HG02885 (cell line): Measurements from ENCODE around the gene PTEN.
"Not testable (repeated sequence)": the region's sequence is repeated elsewhere in the genome, so short reads cannot be mapped to it uniquely, and the experiment has no call there.

Source experiments
- ATAC-seq: cut with Tn5 transposase; IDR thresholded peaks from one replicate; pipeline ENCODE4 v1.9.1; 2021; ENCODE audit warnings: mild to moderate bottlenecking; ENCODE audit not compliant: unreplicated experiment, poor library complexity

The PTEN gene

DNA sequence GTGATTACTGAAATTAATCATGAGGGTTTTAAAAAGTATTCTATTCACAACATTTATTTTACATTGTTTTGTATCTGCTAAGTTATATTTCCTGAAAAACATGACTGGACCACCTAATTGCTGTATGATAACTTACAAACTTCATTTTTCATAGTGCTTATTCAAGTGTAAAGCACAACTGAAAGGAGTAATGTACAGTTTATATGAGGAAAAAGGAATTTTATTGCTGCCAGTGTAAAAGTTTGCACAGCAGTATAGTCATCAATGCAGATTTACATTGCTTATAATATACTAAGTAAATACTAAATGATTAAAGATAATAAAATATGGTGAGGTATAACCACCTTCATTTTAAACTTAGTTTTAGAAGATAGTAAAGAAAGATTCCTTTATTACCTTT, 4.0 kb downstream of the PTEN start:
- no peak for ATAC-seq

DNA sequence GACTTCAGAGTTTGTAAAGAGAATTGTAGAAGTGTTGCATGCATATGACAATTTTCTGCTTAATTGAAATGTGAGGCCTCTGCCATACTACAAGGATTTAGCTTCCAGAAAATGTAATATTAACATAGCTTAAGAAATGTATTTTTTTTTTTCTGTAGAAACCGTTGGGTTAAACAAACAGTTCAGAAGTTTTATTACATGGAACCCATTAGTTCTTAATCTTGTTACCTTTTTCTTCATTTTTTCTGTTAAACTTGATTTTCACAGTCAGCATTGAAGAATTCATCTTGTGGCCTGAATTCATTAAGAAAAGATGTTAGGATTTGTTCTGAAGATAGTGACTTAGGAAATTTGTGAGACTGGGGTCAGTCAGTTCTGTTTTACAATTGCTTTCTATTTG, 4.9 kb downstream of the PTEN start:
- ATAC-seq: no peak

DNA sequence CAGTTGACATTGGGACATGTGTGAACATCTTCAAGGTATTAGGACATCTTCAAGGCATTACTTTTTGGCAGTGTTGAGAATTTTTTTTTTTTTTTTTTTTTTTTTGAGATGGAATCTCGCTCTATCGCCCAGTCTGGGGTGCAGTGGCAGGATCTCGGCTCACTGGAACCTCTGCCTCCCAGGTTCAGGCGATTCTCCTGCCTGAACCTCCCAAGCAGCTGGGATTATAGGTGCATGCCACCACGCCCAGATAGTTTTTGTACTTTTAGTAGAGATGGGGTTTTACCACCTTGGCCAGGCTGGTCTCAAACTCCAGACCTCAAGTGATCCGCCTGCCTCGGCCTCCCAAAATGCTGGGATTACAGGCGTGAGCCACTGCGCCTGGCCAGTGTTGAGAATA, 5.7 kb downstream of the PTEN start:
- not testable (repeated sequence) for ATAC-seq

DNA sequence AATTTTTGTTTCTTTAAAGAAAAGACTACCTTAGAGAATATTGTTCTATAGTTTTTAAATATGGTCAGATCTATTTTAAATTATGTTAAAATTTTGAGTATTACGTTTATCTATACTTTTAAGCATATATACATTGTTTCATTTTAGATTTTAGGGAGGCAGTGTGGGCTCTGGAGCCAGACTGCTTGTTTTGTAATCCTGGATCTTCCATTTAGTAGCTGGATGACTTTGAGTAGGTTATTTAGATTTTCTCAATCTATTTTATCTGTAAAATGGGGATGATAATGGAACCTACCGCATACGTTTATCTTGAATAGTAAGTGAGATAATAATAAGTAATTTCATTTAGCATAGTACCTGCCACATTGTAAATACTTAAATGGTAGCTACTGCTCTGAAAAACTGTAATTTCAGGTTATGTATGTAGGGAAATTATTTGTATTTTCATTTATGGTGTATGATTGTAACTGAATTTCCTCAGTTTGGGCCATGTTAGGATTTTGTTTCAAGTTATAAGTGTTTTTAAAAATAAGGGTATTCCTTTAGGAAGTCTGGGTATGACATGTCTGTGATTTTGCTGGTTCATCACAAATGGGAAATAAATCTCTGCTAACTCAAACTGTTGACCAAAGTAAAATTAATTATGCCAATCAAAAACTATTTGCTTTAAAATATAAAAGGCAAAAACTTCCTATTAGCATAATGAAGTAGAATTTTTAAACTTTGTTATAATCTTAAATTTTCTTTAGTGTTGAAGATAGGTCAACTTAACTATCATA, 6.5 kb downstream of the PTEN start:
- ATAC-seq: no peak

DNA sequence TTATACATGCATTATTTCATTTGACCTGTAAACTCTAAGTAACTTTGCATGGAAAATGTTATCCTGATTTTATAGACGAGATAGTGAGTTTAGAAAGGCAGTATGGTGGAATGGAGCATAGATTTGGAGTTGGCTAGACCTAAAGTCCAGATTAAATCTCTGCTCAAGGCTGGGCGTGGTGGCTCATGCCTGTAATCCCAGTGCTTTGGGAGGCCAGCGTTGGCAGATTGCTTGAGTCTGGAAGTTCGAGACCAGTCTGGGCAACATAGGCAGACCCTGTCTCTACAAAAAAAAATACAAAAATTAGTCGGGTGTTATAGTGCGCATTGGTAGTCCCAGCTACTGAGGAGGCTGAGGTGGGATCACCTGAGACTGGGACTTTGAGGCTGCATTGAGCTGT, 9.4 kb downstream of the PTEN start:
- ATAC-seq: no peak

DNA sequence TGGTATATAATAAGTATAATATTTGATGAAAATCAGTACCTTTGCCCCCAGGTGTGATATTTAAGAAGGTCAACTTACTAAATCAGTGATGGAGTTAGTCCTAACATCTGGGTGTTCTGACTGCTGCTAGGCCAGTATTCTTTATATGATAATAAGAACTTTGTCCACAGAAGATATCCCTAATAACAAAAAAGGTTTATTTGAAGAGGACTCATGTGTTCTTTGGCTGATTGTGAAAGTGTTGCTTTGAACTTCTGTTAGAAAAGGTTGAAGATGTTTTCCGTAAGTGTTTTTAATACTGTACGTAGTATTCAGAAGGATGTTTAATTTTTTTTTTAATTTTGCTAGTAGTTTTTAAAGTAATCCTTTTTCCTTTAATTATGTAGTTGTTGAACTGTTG, 10.2 kb downstream of the PTEN start:
- ATAC-seq: no peak

DNA sequence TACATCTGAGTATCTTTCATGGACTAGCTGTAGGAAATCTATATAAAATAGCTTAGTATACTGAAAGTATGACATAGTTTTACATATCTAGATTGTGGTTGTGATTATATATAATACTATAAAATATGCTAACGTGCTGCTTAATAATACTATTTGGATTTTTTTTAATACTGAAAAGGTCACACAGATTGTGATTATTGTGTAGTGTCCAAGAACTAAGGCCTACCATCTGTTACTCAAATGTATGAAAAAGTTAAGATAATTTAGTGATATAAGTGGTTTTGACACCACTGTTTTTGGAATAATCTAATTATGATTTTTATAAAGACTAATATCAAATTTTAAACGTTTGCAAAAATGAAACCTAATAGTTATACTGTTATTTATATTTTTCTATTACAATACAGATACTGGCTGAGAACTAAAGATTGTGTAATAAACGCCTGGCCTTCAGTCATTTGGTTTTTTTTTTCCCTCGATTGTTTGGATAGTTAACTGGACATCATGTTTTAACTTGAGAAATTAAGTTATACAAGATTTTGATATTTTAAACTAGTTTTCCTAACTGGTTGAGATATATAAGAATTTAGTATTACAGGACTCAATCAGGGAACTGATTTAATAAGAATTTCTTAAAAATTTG, 12.6 kb downstream of the PTEN start:
- no peak for ATAC-seq

DNA sequence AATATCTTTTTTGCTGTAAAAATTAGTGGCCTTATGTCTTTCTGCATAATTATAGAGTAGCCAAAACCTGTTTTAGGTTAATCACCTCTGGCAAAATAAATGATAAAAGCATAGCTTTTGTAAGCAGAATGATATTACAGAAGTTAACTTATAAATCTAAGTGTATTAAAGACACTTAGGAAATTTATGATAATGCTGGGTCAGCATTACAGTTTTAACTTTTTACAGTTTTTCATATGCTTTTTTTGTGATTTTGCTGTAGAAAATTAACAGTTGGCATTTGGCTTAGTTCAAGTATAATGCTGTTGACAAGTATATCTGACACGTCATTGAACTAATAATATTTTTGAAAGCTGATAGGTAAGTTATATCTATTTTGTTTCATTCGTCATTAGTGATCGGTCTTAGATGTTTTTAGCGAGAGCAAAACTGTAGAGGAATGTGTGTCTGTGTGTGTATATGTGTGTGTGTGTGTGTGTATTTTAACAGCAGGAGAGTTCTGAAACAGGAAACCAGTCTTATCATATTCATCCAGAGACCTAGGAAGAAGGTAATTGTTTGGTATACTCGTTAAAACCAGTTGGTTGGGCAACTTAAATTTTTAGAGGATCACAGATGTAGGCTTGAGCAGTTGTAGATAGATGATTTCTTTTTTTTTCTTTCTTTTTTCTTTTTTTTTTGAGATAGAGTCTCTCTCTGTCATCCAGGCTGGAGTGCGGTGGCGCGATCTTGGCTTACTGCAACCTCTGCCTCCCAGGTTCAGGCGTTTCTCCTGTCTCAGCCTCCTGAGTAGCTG, 15.4 kb downstream of the PTEN start:
- no peak for ATAC-seq

DNA sequence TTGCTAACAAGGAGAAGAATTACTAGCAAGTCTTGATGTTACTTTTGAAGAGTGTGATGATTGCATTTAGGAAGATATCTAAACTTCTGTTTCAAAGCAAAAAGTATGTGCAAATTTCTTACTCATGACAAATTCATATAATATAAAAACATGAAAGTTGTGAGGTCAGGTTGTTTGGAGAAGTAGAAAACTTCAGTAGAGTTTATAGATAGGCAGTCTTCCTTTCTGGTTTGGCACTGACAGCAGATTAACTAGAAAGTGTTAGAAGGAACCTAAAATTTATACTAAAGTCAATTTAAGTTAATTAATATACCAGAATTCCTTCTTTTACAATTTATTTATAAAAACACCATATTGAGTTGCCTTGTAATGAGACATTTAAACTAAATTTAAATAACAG, 16.9 kb downstream of the PTEN start:
- ATAC-seq: no peak

DNA sequence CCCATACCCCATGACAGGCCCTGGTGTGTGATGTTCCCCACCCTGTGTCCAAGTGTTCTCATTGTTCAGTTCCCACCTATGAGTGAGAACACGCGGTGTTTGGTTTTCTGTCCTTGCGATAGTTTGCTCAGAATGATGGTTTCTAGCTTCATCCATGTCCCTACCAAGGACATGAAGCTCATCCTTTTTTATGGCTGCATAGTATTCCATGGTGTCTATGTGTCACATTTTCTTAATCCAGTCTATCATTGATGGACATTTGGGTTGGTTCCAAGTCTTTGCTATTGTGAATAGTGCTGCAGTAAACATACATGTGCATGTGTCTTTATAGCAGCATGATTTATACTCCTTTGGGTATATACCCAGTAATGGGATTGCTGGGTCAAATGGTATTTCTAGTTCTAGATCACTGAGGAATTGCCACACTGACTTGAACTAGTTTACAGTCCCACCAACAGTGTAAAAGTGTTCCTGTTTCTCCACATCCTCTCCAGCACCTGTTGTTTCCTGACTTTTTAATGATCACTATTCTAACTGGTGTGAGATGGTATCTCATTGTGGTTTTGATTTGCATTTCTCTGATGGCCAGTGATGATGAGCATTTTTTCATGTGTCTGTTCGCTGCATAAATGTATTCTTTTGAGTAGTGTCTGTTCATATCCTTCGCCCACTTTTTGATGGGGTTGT, 18.1 kb downstream of the PTEN start:
- ATAC-seq: not testable (repeated sequence)

DNA sequence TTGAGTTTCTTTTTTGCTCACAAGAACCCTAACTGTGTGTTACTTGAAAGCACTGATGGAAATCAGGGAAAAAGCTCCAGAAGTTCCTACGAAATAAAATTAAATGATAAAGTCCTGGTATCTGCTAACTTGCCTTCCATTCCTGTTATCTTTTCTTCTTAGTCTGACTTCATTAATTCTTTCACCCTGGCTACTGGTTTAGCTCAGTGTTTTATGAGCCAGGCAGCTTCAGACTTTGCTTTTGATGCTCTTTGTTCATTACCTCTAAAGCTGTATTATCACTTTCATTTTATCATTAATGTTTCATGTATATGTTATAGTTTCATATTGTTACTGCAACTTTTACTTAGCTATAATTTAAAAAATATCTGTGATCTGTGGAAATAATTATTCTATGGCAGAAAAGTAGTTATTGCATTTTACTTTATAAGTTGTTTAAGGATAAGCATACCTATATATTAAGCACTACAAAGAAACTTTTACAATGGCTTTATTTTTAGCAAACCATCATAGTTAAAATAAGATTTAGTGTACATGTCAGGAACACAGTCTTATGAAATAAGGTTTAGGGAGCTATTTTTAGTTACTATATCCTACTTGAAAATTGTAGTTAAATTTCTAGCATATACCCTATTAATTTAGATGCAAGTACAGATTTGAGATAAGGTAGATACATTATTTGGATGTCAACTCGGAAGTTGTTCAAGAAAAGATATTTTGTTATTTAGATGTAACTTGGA, 19.3 kb downstream of the PTEN start:
- ATAC-seq: no peak

DNA sequence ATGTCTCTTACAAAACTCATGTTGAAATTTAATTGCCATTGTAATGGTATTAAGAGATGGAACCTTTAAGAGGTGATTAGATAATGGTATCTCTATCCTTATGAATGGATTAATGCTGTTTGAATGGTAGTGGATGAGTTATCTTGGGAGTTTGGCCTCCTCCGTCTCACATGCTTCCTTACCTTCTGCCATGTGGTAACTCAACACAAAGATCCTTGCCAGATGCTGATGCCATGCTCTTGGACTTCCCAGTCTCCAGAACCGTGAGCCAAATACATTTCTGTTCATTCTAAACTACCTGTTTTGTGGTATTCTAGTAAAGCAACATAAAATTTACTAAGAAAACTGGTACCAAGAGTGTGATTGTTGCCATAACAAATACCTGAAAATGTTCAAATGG, 23.2 kb downstream of the PTEN start:
- ATAC-seq: no peak

DNA sequence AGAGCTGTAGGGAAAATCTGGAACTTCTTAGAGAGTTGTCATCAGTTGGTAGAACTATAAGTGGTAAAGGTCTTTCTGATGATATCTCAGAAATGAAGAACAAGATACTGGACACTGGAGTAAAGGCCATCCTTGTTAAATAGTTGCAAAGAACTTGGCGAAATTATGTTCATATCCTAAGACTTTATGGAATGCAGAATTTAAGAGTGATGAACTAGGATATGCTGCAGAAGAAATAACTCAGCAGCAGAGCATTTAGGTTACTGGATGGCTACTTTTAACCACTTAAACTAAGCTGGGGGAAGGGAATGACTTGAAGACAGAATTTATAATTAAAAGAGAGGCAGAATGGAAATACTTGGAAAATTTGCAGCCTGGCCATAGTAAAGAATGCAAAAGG, 23.7 kb downstream of the PTEN start:
- no peak for ATAC-seq

DNA sequence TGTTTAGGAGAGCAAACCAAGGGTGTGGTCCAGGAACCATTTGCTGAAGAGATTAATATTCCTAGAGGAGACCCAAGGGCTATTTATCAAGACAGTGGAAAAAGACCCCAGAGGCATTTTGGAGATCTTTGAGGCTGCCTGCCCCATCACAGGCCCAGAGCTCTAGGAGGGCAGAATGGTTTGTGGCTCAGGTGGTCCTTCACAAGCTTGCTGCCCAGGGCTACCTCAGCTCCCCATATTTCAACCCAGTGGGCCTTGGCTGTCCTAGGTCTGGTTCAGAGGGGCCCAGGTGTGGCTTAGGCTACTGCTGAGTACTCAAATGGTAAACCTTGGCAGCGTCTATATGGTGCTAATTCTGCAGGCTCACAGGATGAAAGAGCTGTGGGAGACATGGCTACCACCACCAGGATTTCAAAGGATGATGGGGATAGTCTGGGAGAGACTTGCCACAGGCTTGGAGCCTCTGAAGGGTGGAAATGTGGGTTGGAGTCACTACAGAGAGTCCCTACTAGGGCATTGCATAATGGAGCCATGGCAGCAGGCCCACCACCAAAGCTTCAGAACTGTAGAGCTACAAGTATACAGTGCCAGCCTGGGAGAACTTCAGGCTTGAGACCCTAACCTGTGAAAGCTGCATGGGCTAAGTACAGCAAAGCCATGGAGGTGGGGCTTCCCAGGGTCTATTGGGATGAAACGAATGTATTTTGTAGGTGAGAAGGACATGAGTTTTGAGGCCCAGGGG, 24.3 kb downstream of the PTEN start:
- no peak for ATAC-seq

DNA sequence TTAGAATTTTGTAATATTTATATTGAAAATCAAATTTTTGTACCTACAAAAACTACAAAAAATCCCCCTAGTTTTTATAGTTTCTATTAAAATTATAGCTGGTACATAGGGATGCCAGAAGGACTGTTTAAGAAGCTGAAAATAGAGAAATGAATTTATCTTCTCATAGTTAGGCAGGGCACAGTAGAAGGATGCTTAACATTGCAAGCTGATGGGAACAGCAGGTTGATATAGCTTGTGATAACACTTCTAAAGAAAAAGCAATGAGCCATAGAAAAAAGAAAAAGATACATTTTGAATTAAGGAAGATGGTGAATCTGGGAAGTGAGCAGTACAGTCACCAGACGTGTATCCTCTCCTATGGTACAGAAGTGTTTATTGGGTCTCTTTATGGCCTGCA, 32.0 kb downstream of the PTEN start:
- ATAC-seq: no peak

DNA sequence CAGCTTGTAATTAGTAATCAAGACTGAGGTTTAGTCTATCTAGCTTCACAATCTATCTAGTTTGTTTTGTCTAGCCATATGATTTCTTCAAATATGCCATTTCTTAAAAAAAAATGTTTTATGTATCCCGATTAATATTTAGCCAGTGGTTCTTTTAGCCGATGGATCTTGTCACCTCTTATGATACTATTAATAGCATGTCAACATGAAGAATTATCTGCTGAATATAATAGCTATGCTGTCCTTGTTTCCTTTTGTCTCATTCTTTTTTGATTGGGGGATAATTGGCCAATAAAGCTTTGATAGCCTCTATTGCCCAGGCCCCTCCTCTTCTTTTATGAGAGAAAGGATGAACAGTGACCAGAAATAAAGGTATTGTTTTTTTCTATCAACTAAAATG, 32.8 kb downstream of the PTEN start:
- ATAC-seq: no peak

DNA sequence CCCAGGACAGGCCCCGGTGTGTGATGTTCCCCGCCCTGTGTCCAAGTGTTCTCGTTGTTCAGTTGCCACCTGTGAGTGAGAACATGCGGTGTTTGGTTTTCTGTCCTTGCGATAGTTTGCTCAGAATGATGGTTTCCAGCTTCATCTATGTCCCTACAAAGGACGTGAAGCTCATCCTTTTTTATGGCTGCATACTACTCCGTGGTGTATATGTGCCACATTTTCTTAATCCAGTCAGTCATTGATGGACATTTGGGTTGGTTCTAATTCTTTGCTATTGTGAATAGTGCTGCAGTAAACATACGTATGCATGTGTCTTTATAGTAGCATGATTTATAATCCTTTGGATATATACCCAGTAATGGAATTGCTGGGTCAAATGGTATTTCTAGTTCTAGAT, 34.5 kb downstream of the PTEN start:
- not testable (repeated sequence) for ATAC-seq

DNA sequence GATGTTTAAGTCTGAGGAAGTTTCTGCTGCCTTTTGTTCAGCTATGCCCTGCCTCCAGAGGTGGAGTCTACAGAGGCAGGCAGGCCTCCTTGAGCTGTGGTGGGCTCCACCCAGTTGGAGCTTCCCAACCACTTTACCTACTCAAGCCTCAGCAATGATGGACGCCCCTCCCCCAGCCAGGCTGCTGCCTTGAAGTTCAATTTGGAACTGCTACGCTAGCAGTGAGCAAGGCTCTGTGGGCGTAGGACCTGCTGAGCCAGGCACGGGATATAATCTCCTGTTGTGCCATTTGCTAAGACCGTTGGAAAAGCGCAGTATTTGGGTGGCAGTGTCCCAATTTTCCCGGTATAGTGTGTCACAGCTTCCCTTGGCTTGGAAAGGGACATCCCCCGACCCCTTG, 40.0 kb downstream of the PTEN start:
- ATAC-seq: not testable (repeated sequence)

DNA sequence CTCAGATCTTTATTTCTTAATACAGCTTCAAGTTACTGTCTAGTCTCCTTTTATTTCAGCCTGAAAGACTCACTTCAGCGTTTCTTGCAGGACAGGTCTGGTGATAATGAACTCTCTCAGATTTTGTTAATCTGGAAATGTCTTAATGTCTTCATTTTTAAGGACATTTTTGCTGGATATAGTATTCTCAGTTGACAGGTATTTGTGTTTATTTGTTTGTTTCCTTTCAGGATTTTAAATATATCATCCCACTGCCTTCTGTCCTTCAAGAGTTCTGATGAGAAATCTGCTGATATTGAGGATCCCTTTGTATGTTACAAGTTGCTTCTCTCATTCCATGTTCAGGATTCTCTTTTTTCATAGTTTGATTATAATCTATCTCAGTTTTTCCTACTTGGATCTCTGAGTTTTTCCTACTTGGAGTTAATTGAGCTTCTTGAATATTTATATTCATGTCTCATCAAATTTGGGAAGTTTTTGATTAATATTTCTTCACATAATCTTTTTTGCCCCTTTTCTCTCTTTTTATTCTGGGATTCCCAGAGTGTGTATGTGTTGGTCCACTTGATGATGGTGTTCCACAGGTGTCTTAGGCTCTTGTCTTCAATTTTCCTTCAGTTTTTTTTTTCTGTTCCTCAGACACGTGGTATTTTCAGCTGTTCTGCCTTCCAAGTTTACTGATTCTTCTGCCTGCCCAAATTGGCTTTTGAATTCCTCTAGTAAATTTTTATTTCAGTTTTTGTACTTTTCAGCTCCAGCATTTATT, 49.9 kb downstream of the PTEN start:
- ATAC-seq: no peak
